BJ (cell line): ENCODE measurements around the gene ARMC10. TPM values are rescaled to one million over a fixed set of nuclear protein-coding genes. Genes with fewer than 3 reads are reported as not detected.
A peak's percentile ranks its signal among the peaks of the same experiment; 100 is the strongest.

Experiments
- CTCF ChIA-PET: fragments of 350-600 bp; formaldehyde crosslinking; extraction: SDS; loops from one replicate; lab custom pipeline; 2021; ENCODE audit warnings: antibody characterized with exemption, inconsistent platforms; lab: Yijun Ruan, JAX
- POLR2A ChIA-PET: fragments of 300-600 bp; sonication (Branson Sonifier 250); formaldehyde crosslinking; extraction: SDS; loops from one replicate; lab custom pipeline; 2021; ENCODE audit warnings: antibody characterized with exemption; lab: Charles Lee
- DNase-seq: peaks from one replicate; pipeline ENCODE4 v3.0.0-alpha.2; 2011; ENCODE audit warnings: low read depth
- H3K27me3 ChIP-seq: 2 replicates; pipeline ENCODE4 v1.6.0; 2011; ENCODE audit warnings: low read length; ENCODE audit not compliant: control insufficient read depth, insufficient read depth
- H3K36me3 ChIP-seq: 2 replicates; pipeline ENCODE4 v1.5.1; 2011; ENCODE audit warnings: low read length; ENCODE audit not compliant: control insufficient read depth, insufficient read depth
- H3K4me3 ChIP-seq: 2 replicates; pipeline ENCODE4 v1.5.1; 2011; ENCODE audit warnings: low read depth, mild to moderate bottlenecking, control low read depth, low read length
- polyA plus RNA-seq: library from polyadenylated mRNA; depleted of rRNA; stranded (reverse); fragments of >200 nt; gene quantifications from 2 replicates; pipeline ENCODE4 v1.2.3, GENCODE V29; 2011
- TF ChIP-seq, protein P1 (sequence below): IDR thresholded peaks from 2 replicates; pipeline ENCODE4 v1.5.1; 2011; ENCODE audit warnings: low read depth, mild to moderate bottlenecking, control low read depth, inconsistent platforms, low read length, moderate library complexity; ENCODE audit not compliant: insufficient read depth

Gene ARMC10
- polyA plus RNA-seq, 1 experiment, result 13.2 TPM

- no peaks in the 10 kb centered on the region for H3K27me3 ChIP-seq
- CTCF ChIA-PET, result interaction anchor here (1.0 to 1.5 kb wide), 2 partner anchors 9 to 12 kb away, joined by 3 to 4 read pairs; no protein-coding TSS in a partner anchor
- POLR2A ChIA-PET, result no interaction called here
Observed at GRCh38 chr7:103058122-103058521, 16.8 kb upstream of the ARMC10 start.

GRCh38 chr7:103059471-103059870 lies 15.5 kb upstream of the ARMC10 start:
- DNase-seq, result no peak
- ChIA-PET CTCF (interaction anchor here (1.5 kb wide), 1 partner anchor 10 kb away, joined by 4 read pairs; no protein-coding TSS in a partner anchor), POLR2A (no interaction called here)
- Histone ChIP-seq H3K36me3 (no peaks in the 10 kb centered on the region), H3K4me3 (no peak overlapping the region), H3K27me3 (no peaks in the 10 kb centered on the region)
- TF ChIP-seq, protein P1, sequence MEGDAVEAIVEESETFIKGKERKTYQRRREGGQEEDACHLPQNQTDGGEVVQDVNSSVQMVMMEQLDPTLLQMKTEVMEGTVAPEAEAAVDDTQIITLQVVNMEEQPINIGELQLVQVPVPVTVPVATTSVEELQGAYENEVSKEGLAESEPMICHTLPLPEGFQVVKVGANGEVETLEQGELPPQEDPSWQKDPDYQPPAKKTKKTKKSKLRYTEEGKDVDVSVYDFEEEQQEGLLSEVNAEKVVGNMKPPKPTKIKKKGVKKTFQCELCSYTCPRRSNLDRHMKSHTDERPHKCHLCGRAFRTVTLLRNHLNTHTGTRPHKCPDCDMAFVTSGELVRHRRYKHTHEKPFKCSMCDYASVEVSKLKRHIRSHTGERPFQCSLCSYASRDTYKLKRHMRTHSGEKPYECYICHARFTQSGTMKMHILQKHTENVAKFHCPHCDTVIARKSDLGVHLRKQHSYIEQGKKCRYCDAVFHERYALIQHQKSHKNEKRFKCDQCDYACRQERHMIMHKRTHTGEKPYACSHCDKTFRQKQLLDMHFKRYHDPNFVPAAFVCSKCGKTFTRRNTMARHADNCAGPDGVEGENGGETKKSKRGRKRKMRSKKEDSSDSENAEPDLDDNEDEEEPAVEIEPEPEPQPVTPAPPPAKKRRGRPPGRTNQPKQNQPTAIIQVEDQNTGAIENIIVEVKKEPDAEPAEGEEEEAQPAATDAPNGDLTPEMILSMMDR, result no peak

More at GRCh38 chr7:103058122-103058521, 16.8 kb upstream of the ARMC10 start:
- DNase-seq, result no peak
- TF ChIP-seq, protein P1, result no peak
- Histone ChIP-seq H3K36me3 (no peaks in the 10 kb centered on the region), H3K4me3 (no peak overlapping the region)

DNA sequence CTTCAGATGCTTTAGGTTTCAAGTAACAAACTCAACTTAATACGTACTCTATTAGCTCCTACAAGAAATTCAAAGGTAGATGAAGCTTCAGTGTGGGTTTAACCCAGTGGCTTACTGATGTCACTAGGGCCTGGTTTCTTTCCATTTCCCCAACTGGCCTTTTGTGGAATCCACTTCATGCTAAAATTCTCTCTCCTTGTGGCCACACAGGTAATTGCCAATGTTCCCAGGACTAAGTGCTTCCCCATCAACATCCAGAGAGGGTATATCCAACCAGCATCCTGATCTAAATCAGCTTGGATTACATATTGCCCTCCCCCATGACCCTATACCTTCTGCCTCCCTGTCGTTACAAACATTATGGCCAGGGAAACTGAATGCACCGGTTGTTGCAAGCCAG lies 11.0 kb upstream of the ARMC10 start:
- no peak for DNase-seq
- Histone ChIP-seq H3K4me3 (no peak overlapping the region), H3K36me3 (no peaks in the 10 kb centered on the region), H3K27me3 (no peaks in the 10 kb centered on the region)
- CTCF ChIA-PET, result interaction anchor here (0.8 kb wide), 1 partner anchor 9 kb away, joined by 6 read pairs; no protein-coding TSS in a partner anchor
- POLR2A ChIA-PET, result no interaction called here
- TF ChIP-seq, protein P1, result no peak

DNA sequence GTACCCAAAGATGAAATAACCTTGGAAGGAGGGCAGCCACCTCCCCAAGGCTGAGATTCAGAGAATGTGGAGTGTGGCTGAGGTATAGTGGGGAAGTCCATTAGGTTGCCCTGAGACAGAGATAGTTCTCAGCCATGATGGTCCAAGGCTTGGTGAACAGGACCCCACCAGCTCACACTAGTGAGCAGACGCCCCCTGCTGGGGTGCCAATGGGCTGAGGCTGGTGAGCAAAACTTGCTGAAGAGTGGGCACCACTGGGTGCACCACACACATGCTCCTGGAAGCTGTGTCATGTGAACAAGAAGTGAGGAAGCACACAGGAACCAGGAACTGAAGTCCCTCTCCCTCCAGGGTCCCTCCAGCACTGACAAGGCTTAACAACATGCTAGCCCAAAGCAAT lies 9.3 kb upstream of the ARMC10 start:
- Histone ChIP-seq H3K27me3 (no peaks in the 10 kb centered on the region), H3K4me3 (no peak overlapping the region), H3K36me3 (no peaks in the 10 kb centered on the region)
- DNase-seq, result no peak
- ChIA-PET CTCF (interaction anchor here (1.5 kb wide), 1 partner anchor 11 kb away, joined by 7 read pairs; no protein-coding TSS in a partner anchor), POLR2A (interaction anchor here (0.7 kb wide), 1 partner anchor 317 kb away, joined by 5 read pairs; no protein-coding TSS in a partner anchor)
- TF ChIP-seq, protein P1, result peak; percentile 62

DNA sequence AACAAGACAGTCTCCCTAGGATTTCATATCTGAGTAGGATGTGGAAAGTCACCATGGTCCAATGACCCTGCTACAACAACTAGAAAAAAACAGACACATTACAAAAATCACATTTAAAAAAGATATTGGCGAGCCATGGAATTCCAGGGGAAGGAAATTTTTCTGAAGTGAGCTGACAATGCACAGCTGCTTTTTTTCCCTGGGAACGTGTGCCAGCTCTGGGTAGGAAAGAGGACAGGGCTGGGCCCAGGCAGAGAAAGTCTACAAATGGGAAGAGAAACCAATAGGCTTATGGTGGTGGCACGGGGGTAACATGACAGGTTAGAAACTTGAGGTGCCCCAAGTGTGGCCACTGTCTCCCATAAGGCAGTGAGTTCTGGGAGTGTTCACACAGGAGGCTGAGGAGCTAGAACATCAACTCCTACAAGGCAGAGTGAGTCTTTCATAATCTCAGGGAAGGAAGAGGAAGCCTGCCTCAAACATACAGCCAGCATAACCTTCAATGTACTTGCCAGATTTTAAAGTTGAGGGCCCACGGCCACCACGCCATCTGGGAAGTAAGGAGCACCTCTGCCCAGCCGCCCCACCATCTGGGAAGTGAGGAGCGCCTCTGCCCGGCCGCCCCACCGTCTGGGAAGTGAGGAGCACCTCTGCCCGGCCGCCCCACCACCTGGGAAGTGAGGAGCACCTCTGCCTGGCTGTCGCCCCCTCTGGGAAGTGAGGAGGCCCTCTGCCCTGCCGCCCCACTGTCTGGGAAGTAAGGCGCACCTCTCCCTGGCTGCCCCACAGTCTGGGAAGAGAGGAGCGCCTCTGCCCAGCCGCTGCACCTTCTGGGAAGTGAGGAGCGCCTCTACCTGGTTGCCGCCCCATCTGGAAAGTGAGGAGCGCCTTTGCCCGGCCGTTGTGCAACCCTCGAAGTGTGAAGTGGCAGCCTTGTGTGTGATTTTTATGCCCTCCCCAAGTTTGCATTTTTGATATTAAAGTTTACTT lies 6.2 kb upstream of the ARMC10 start:
- Histone ChIP-seq H3K36me3 (no peaks in the 10 kb centered on the region), H3K27me3 (no peaks in the 10 kb centered on the region), H3K4me3 (no peak overlapping the region)
- ChIA-PET CTCF (interaction anchor here (1.4 kb wide), 1 partner anchor 10 kb away, joined by 4 read pairs; no protein-coding TSS in a partner anchor), POLR2A (no interaction called here)
- TF ChIP-seq, protein P1, result no peak
- no peak for DNase-seq
